ENCODE data around the gene THSD7B. TPM values are rescaled to one million over a fixed set of nuclear protein-coding genes. Genes with fewer than 3 reads are reported as not detected.

The THSD7B gene
- total and polyA plus RNA-seq, 7 donors, result 0.03 to 0.67 (median 0.13) TPM; not detected in 1

GRCh38 chr2:137021763-137022162 is 256.4 kb downstream of the THSD7B start:
- no peak overlapping the region for H3K27ac ChIP-seq
- intact Hi-C loops (cut with DNase I), result no loop called here
- 75 to 84% (median 82%) methylated on average over 3 of the region's 3 CpGs for WGBS, 3 donors

GRCh38 chr2:137023205-137023604 is 257.9 kb downstream of the THSD7B start:
- TF ChIP-seq CTCF (IDR thresholded peaks at IDR 0.05), result no peak
- ATAC-seq (no peak), DNase-seq (no peak)
- no peaks in the 10 kb centered on the region for H3K36me3 ChIP-seq (ENCODE audit: insufficient read depth in 1 of 2, low read depth in 1 of 2)
- no peak overlapping the region for H3K27ac ChIP-seq
- H3K9me3 ChIP-seq, result no peaks in the 10 kb centered on the region
- no peak overlapping the region for H3K4me3 ChIP-seq
- no peaks in the 10 kb centered on the region for H3K27me3 ChIP-seq (ENCODE audit: insufficient read depth in 3 of 3, low read length in 2 of 3)
- WGBS, 3 donors, result 66 to 83% (median 71%) methylated on average over 2 of the region's 2 CpGs
- no peaks in the 10 kb centered on the region for H3K4me1 ChIP-seq
- intact Hi-C loops (cut with DNase I), result no loop called here

More at GRCh38 chr2:137021763-137022162, 256.4 kb downstream of the THSD7B start:
- TF ChIP-seq CTCF (IDR thresholded peaks at IDR 0.05), result no peak
- DNase-seq (no peak), ATAC-seq (no peak)
- Histone ChIP-seq H3K4me1 (no peaks in the 10 kb centered on the region), H3K36me3 (ENCODE audit: insufficient read depth in 1 of 2, low read depth in 1 of 2) (no peaks in the 10 kb centered on the region), H3K27me3 (ENCODE audit: insufficient read depth in 3 of 3, low read length in 2 of 3) (no peaks in the 10 kb centered on the region), H3K9me3 (no peaks in the 10 kb centered on the region), H3K4me3 (no peak overlapping the region)

- no peak for TF ChIP-seq CTCF (IDR thresholded peaks at IDR 0.05)
- Histone ChIP-seq H3K36me3 (ENCODE audit: insufficient read depth in 1 of 2, low read depth in 1 of 2) (no peaks in the 10 kb centered on the region), H3K9me3 (no peaks in the 10 kb centered on the region), H3K4me1 (no peaks in the 10 kb centered on the region), H3K4me3 (no peak overlapping the region), H3K27me3 (ENCODE audit: insufficient read depth in 3 of 3, low read length in 2 of 3) (no peaks in the 10 kb centered on the region), H3K27ac (no peak overlapping the region)
- WGBS, 3 donors, result 89 to 93% (median 91%) methylated on average over 4 of the region's 4 CpGs
- intact Hi-C loops (cut with DNase I), result no loop called here
- DNase-seq (no peak), ATAC-seq (no peak)
These were observed 266.4 kb downstream of the THSD7B start for GRCh38 chr2:137031731-137032130.

GRCh38 chr2:137036619-137037018 is 271.3 kb downstream of the THSD7B start:
- Histone ChIP-seq H3K27me3 (ENCODE audit: insufficient read depth in 3 of 3, low read length in 2 of 3) (no peaks in the 10 kb centered on the region), H3K4me3 (no peak overlapping the region), H3K4me1 (no peaks in the 10 kb centered on the region), H3K36me3 (ENCODE audit: insufficient read depth in 1 of 2, low read depth in 1 of 2) (no peaks in the 10 kb centered on the region), H3K27ac (no peak overlapping the region), H3K9me3 (no peaks in the 10 kb centered on the region)
- 87 to 97% (median 90%) methylated on average over 1 of the region's 1 CpG for WGBS, 3 donors
- no peak for ATAC-seq
- TF ChIP-seq CTCF (IDR thresholded peaks at IDR 0.05), result no peak
- intact Hi-C loops (cut with DNase I), result no loop called here
- DNase-seq, result no peak

GRCh38 chr2:137039482-137040152 is 274.3 kb downstream of the THSD7B start:
- Histone ChIP-seq H3K4me1 (no peaks in the 10 kb centered on the region), H3K27me3 (ENCODE audit: insufficient read depth in 3 of 3, low read length in 2 of 3) (no peaks in the 10 kb centered on the region), H3K36me3 (ENCODE audit: insufficient read depth in 1 of 2, low read depth in 1 of 2) (no peaks in the 10 kb centered on the region), H3K4me3 (no peak overlapping the region), H3K9me3 (no peaks in the 10 kb centered on the region), H3K27ac (no peak overlapping the region)
- no peak for ATAC-seq
- TF ChIP-seq CTCF (IDR thresholded peaks at IDR 0.05), result no peak
- 75 to 87% (median 84%) methylated on average over 2 of the region's 2 CpGs for WGBS, 3 donors
- no peak for DNase-seq
- intact Hi-C loops (cut with DNase I), result no loop called here
